GM12878 (cell line): Measurements from ENCODE around the gene CACNA1A. TPM values are rescaled to one million over a fixed set of nuclear protein-coding genes. Genes with fewer than 3 reads are reported as not detected.
"Not testable (repeated sequence)": the region's sequence is repeated elsewhere in the genome, so short reads cannot be mapped to it uniquely, and the experiment has no call there.

Source experiments
- ATAC-seq: fragments of 200-7000 bp; cut with Tn5 transposase; 3 replicates; pipeline ENCODE4 v1.9.1; 2020; ENCODE audit warnings: mild to moderate bottlenecking, moderate library complexity
- BruUV-seq: library from RNA; stranded (reverse); fragments of 400-500 nt; replicated peaks from 2 replicates; lab custom pipeline; 2021; lab: Mats Ljungman, UMichigan
- CTCF ChIA-PET: fragments of 300-600 bp; sonication (Branson Sonifier 250); formaldehyde crosslinking; extraction: SDS; loops from one replicate; lab custom pipeline; 2021; ENCODE audit warnings: inconsistent platforms; lab: Yijun Ruan, JAX
- POLR2A ChIA-PET: fragments of 350-600 bp; formaldehyde crosslinking; extraction: SDS; loops from one replicate; lab custom pipeline; 2021; ENCODE audit warnings: inconsistent platforms; lab: Charles Lee
- RAD21 ChIA-PET: fragments of 300-600 bp; sonication (Branson Sonifier 250); formaldehyde crosslinking; loops from one replicate; lab custom pipeline; 2023; ENCODE audit warnings: antibody characterized with exemption; ENCODE audit not compliant: unreplicated experiment; lab: Charles Lee
- SMC1A ChIA-PET: fragments of 300-600 bp; sonication (Branson Sonifier 250); formaldehyde crosslinking; loops from one replicate; lab custom pipeline; 2023; ENCODE audit not compliant: unreplicated experiment, uncharacterized antibody; lab: Charles Lee
- DNase-seq: peaks from one replicate; pipeline ENCODE4 v3.0.0-alpha.2; 2011; ENCODE audit warnings: low read depth, low spot score
- FAIRE-seq: peaks from 3 replicates; lab custom pipeline; 2011; peaks lifted over from hg19 to GRCh38; lab: Jason Lieb, UNC
- H2AFZ ChIP-seq: 2 replicates; pipeline ENCODE4 v1.6.0; 2011; ENCODE audit warnings: low read depth, low read length, control low read depth; ENCODE audit not compliant: control insufficient read depth
- H3K27ac ChIP-seq: 2 replicates; pipeline ENCODE4 v1.5.1; 2011; ENCODE audit warnings: control low read depth; ENCODE audit not compliant: control insufficient read depth, insufficient read depth
- H3K27me3 ChIP-seq, 2 experiments: replicated peaks in 1 of 2; 2 replicates each; pipeline versions ENCODE4 v1.6.0 to v1.6.1; 2011; ENCODE audit warnings: low read length in 1 of 2; ENCODE audit not compliant: control insufficient read depth in 2 of 2, insufficient read depth in 2 of 2
- H3K36me3 ChIP-seq, 2 experiments: 2 replicates each; pipeline ENCODE4 v1.5.1; 2011; ENCODE audit warnings: low read length in 1 of 2; ENCODE audit not compliant: control insufficient read depth in 2 of 2, insufficient read depth in 2 of 2
- H3K4me1 ChIP-seq: 2 replicates; pipeline ENCODE4 v1.6.1; 2011; ENCODE audit warnings: mild to moderate bottlenecking, low read length, moderate library complexity, mixed read lengths; ENCODE audit not compliant: control insufficient read depth, insufficient read depth
- H3K4me2 ChIP-seq: 2 replicates; pipeline ENCODE4 v1.6.0; 2011; ENCODE audit warnings: control low read depth; ENCODE audit not compliant: control insufficient read depth, insufficient read depth
- H3K4me3 ChIP-seq: fragments of 200-600 bp; sonication (generic); 2 replicates; pipeline ENCODE4 v1.5.1; 2016
- H3K79me2 ChIP-seq: 2 replicates; pipeline ENCODE4 v1.6.0; 2011; ENCODE audit warnings: low read length; ENCODE audit not compliant: control insufficient read depth, insufficient read depth
- H3K9ac ChIP-seq: 2 replicates; pipeline ENCODE4 v1.8.0; 2011; ENCODE audit warnings: low read length, control low read depth, mixed read lengths; ENCODE audit not compliant: control insufficient read depth, insufficient read depth
- H3K9me3 ChIP-seq: replicated peaks from 3 replicates; pipeline ENCODE4 v1.5.1; 2011; ENCODE audit warnings: mild to moderate bottlenecking, low read length; ENCODE audit not compliant: control insufficient read depth, insufficient read depth
- H4K20me1 ChIP-seq: 2 replicates; pipeline ENCODE4 v1.6.0; 2011; ENCODE audit not compliant: control insufficient read depth, insufficient read depth
- ATF2 ChIP-seq: IDR thresholded peaks from 2 replicates; pipeline ENCODE4 v1.6.1; 2012; ENCODE audit warnings: low read length, inconsistent platforms
- CHD4 ChIP-seq: fragments of 200-600 bp; sonication (generic); IDR thresholded peaks from 2 replicates; pipeline ENCODE4 v1.6.1; 2016; ENCODE audit warnings: mild to moderate bottlenecking
- NBN ChIP-seq: fragments of 450-650 bp; IDR thresholded peaks from 2 replicates; pipeline ENCODE4 v1.6.1; 2016
- STAT3 ChIP-seq: IDR thresholded peaks from 2 replicates; pipeline ENCODE4 v1.6.1; 2011; ENCODE audit warnings: low read depth, low read length, improper control_type of control experiment
- TAF1 ChIP-seq: IDR thresholded peaks from 2 replicates; pipeline ENCODE4 v1.6.1; 2011; ENCODE audit warnings: mild to moderate bottlenecking, low read depth, low read length, borderline replicate concordance
- WGBS: methylation state at CpG from one replicate; pipeline ENCODE4 v1.1.6; 2016; ENCODE audit warnings: low lambda C conversion rate; ENCODE audit not compliant: insufficient replicate concordance, insufficient coverage; ENCODE audit errors: missing lambda C conversion rate; 5-methylcytosine and 5-hydroxymethylcytosine counted together
- in situ Hi-C: fragments of 300-500 bp; cut with MboI; formaldehyde crosslinking; loops from 9 replicates; pipeline ENCODE4 v1.14.3; 2018; ENCODE audit warnings: mixed read lengths
- intact Hi-C: fragments of 100-400 bp; cut with micrococcal nuclease; formaldehyde crosslinking; loops from one replicate; pipeline ENCODE4 v1.14.2; 2022; ENCODE audit not compliant: unreplicated experiment
- polyA plus RNA-seq, 11 experiments: library from polyadenylated mRNA; depleted of rRNA in 4 of 11; unstranded in 6 of 11; stranded (reverse) in 5 of 11; fragments of >200 nt; fragmentation: Nextera tagmentation in 4 of 11; fragmentation: Illumina TruSeq in 1 of 11; extraction: Ambion mirVana in 4 of 11; extraction: Trizol in 1 of 11; gene quantifications; 1 replicate in 1 of 11; 2 replicates in 10 of 11; pipeline versions ENCODE4 v1.2.1 to v1.2.3, GENCODE V29; 2011 to 2016; ENCODE audit warnings: inconsistent platforms in 2 of 11, missing spikeins in 2 of 11, low read depth in 1 of 11
- total RNA-seq, 4 experiments: library from RNA; depleted of rRNA in 3 of 4; stranded (reverse); fragments of >200 nt in 3 of 4; fragmentation: Illumina TruSeq in 1 of 4; extraction: Trizol in 1 of 4; gene quantifications; 2 replicates each; pipeline versions ENCODE4 v1.2.1 to v1.2.3, GENCODE V29; 2013 to 2021

CACNA1A gene
- total and polyA plus RNA-seq, 10 of the 15 experiments (the other 5 are each of a cell fraction or from before 2014, with no cell fraction given): 1.1 to 4.4 (median 2.5) TPM

GRCh38 chr19:13169769-13170168, 336.5 kb downstream of the CACNA1A start:
- FAIRE-seq: no peak
- Histone ChIP-seq H3K9ac (no peak overlapping the region), H4K20me1 (no peaks in the 10 kb centered on the region), H3K79me2 (no peaks in the 10 kb centered on the region), H2AFZ (no peak overlapping the region), H3K27ac (no peak overlapping the region), H3K4me2 (no peak overlapping the region), H3K4me3 (no peak overlapping the region), H3K4me1 (peaks cover 37% of the 10 kb centered on the region), H3K27me3 (no peaks in the 10 kb centered on the region), H3K36me3 (no peaks in the 10 kb centered on the region), H3K9me3 (no peaks in the 10 kb centered on the region)
- intact Hi-C loops: no loop called here
- ChIA-PET RAD21 (interaction anchor here (0.7 to 1.5 kb wide), 2 partner anchors 18 to 24 kb away, joined by 3 to 4 read pairs; no protein-coding TSS in a partner anchor), CTCF (interaction anchor here (1.1 to 3.3 kb wide), 4 partner anchors 10 to 23 kb away, joined by 3 to 14 read pairs (median 4); no protein-coding TSS in a partner anchor), SMC1A (interaction anchor here (1.2 to 5.8 kb wide), 3 partner anchors 12 to 25 kb away, joined by 3 to 37 read pairs (median 14); no protein-coding TSS in a partner anchor), POLR2A (interaction anchor here (1.0 to 5.2 kb wide), 4 partner anchors 11 to 93 kb away, joined by 3 to 34 read pairs (median 10); partner anchors contain the start of gene NACC1)
- DNase-seq: no peak
- 85% methylated on average over 5 of the region's 5 CpGs for WGBS
- no peak for ATAC-seq
- TF ChIP-seq NBN: no peak
- no peak for TF ChIP-seq ATF2
- TF ChIP-seq TAF1: no peak
- TF ChIP-seq STAT3: no peak
- TF ChIP-seq CHD4: no peak
- no TSS peak for BruUV-seq
- in situ Hi-C loops: loop anchor here (10.0 to 25.0 kb wide), 2 partner anchors 845 to 1582 kb away; partner anchors contain the start of genes ACP5 and ZNF627

DNA sequence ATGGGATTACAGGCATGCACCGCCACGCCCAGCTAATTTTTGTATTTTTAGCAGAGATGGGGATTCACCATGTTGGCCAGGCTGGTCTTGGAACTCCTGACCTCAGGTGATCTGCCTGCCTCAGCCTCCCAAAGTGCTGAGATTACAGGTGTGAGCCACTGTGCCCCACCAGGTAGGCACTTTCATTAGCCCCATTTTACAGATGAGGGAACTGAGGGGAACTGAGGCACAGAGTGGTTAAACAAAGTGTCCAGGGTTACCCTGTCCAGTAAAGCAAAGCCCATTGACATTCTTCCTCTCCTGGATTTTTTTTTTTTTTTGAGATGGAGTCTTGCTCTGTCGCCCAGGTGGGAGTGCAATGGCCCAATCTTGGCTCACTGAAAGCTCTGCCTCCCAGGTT, 340.1 kb downstream of the CACNA1A start:
- intact Hi-C loops: loop anchor here (2.0 kb wide), 1 partner anchor 17 kb away; no protein-coding TSS in a partner anchor
- ChIA-PET RAD21 (interaction anchor here (1.4 to 5.3 kb wide), 4 partner anchors 9 to 16 kb away, joined by 4 to 39 read pairs (median 18); no protein-coding TSS in a partner anchor), POLR2A (interaction anchor here (0.6 to 3.2 kb wide), 5 partner anchors 9 to 16 kb away, joined by 3 to 13 read pairs (median 4); no protein-coding TSS in a partner anchor), CTCF (interaction anchor here (0.6 to 2.8 kb wide), 5 partner anchors 12 to 95 kb away, joined by 3 to 10 read pairs (median 4); no protein-coding TSS in a partner anchor), SMC1A (interaction anchor here (0.8 to 5.8 kb wide), 5 partner anchors 10 to 39 kb away, joined by 3 to 37 read pairs (median 5); no protein-coding TSS in a partner anchor)
- 100% methylated on average over 3 of the region's 3 CpGs for WGBS
- not testable (repeated sequence) for H3K9ac ChIP-seq, H3K4me3 ChIP-seq, H3K27me3 ChIP-seq, H3K36me3 ChIP-seq, H3K79me2 ChIP-seq, DNase-seq, H4K20me1 ChIP-seq, BruUV-seq, H3K9me3 ChIP-seq, ATAC-seq, H3K27ac ChIP-seq, H2AFZ ChIP-seq, H3K4me2 ChIP-seq, FAIRE-seq
- in situ Hi-C loops: loop anchor here (10.0 to 25.0 kb wide), 2 partner anchors 849 to 1579 kb away; partner anchors contain the start of genes ACP5 and ZNF627
- H3K4me1 ChIP-seq: peaks cover 55% of the 10 kb centered on the region
